GM18873 (cell line): Measurements from ENCODE around the gene HIRA.

Experiments
- ATAC-seq: cut with Tn5 transposase; IDR thresholded peaks from one replicate; pipeline ENCODE4 v1.9.1; 2021; ENCODE audit warnings: mild to moderate bottlenecking, moderate library complexity, moderate number of reproducible peaks; ENCODE audit not compliant: unreplicated experiment, low FRiP score

HIRA gene

GRCh38 chr22:19412478-19412877, 19.1 kb downstream of the HIRA start:
- ATAC-seq: no peak

GRCh38 chr22:19411690-19412045, 19.9 kb downstream of the HIRA start:
- ATAC-seq: no peak

- no peak for ATAC-seq
Observed at GRCh38 chr22:19410941-19411689, 20.4 kb downstream of the HIRA start.

- no peak for ATAC-seq
Observed at GRCh38 chr22:19407649-19408606, 23.6 kb downstream of the HIRA start.

- ATAC-seq: no peak
Observed at GRCh38 chr22:19406846-19407245, 24.7 kb downstream of the HIRA start.

- ATAC-seq: no peak
Observed at GRCh38 chr22:19406281-19406811, 25.2 kb downstream of the HIRA start.

GRCh38 chr22:19405652-19406051, 25.9 kb downstream of the HIRA start:
- no peak for ATAC-seq

- ATAC-seq: no peak
Observed at GRCh38 chr22:19405133-19405532, 26.4 kb downstream of the HIRA start.

GRCh38 chr22:19404676-19405075, 26.9 kb downstream of the HIRA start:
- no peak for ATAC-seq

GRCh38 chr22:19402642-19403191, 28.8 kb downstream of the HIRA start:
- ATAC-seq: no peak

- no peak for ATAC-seq
Observed at GRCh38 chr22:19401483-19401882, 30.1 kb downstream of the HIRA start.

- no peak for ATAC-seq
Observed at GRCh38 chr22:19400881-19401280, 30.7 kb downstream of the HIRA start.

GRCh38 chr22:19398652-19399051, 32.9 kb downstream of the HIRA start:
- no peak for ATAC-seq

GRCh38 chr22:19398206-19398605, 33.3 kb downstream of the HIRA start:
- ATAC-seq: no peak

GRCh38 chr22:19397734-19398104, 33.8 kb downstream of the HIRA start:
- no peak for ATAC-seq

GRCh38 chr22:19396934-19397733, 34.4 kb downstream of the HIRA start:
- ATAC-seq: no peak

GRCh38 chr22:19396561-19396933, 35.0 kb downstream of the HIRA start:
- ATAC-seq: no peak

GRCh38 chr22:19395276-19395675, 36.3 kb downstream of the HIRA start:
- no peak for ATAC-seq

- no peak for ATAC-seq
Observed at GRCh38 chr22:19394274-19395050, 37.1 kb downstream of the HIRA start.

- no peak for ATAC-seq
Observed at GRCh38 chr22:19393704-19394103, 37.8 kb downstream of the HIRA start.
